Gastroesophageal sphincter (tissue), 4 donors: ENCODE results near the gene MACROD2. TPM values are rescaled to one million over a fixed set of nuclear protein-coding genes. Genes with fewer than 3 reads are reported as not detected.

Source experiments
- ATAC-seq: fragments of 150-250 bp; one replicate; pipeline ENCODE4 v1.9.1; 2016; ENCODE audit warnings: mild to moderate bottlenecking, moderate library complexity
- H3K27ac ChIP-seq, 4 donors: fragments of 200-600 bp; sonication (generic) in 3 of 4; 1 replicate in 3 of 4; 2 replicates in 1 of 4; pipeline ENCODE4 v1.5.1; 2016 to 2019
- H3K27me3 ChIP-seq: fragments of 200-600 bp; sonication (generic); one replicate; pipeline ENCODE4 v1.5.1; 2019
- H3K36me3 ChIP-seq, 2 donors: fragments of 200-600 bp; sonication (generic); one replicate each; pipeline ENCODE4 v1.5.1; 2019; ENCODE audit warnings: control low read depth in 1 of 2
- H3K4me1 ChIP-seq, 3 donors: fragments of 200-600 bp; sonication (generic); 1 replicate in 2 of 3; 2 replicates in 1 of 3; pipeline ENCODE4 v1.5.1; 2016 to 2019; ENCODE audit warnings: control low read depth in 2 of 3
- H3K4me3 ChIP-seq, 2 donors: fragments of 200-600 bp; sonication (generic); one replicate each; pipeline ENCODE4 v1.5.1; 2019; ENCODE audit warnings: mild to moderate bottlenecking in 1 of 2, moderate library complexity in 1 of 2
- H3K9me3 ChIP-seq, 3 donors: fragments of 200-600 bp; sonication (generic); one replicate each; pipeline ENCODE4 v1.5.1; 2017 to 2019; ENCODE audit warnings: control low read depth in 2 of 3
- CTCF ChIP-seq, 4 experiments: fragments of 200-600 bp in 2 of 4; fragments of 450-650 bp in 2 of 4; sonication (generic) in 1 of 4; IDR thresholded peaks; one replicate each; pipeline ENCODE4 v1.5.1; 2017 to 2019; ENCODE audit warnings: antibody characterized with exemption in 4 of 4, mild to moderate bottlenecking in 2 of 4, moderate library complexity in 2 of 4
- EP300 ChIP-seq: sonication (generic); formaldehyde crosslinking; IDR thresholded peaks from one replicate; pipeline ENCODE4 v1.6.1; 2017; ENCODE audit warnings: antibody characterized with exemption, mild to moderate bottlenecking
- POLR2A ChIP-seq, 2 donors: fragments of 450-650 bp; IDR thresholded peaks; one replicate each; pipeline ENCODE4 v1.6.1; 2017; ENCODE audit warnings: antibody characterized with exemption in 2 of 2, mild to moderate bottlenecking in 2 of 2, moderate library complexity in 1 of 2
- POLR2AphosphoS5 ChIP-seq: sonication (generic); formaldehyde crosslinking; IDR thresholded peaks from one replicate; pipeline ENCODE4 v1.6.1; 2017; ENCODE audit warnings: antibody characterized with exemption
- WGBS, 2 donors: methylation state at CpG; one replicate each; pipeline ENCODE4 v1.1.5; 2018; ENCODE audit warnings: low coverage in 1 of 2; 5-methylcytosine and 5-hydroxymethylcytosine counted together
- total RNA-seq, 4 donors: library from RNA; depleted of rRNA; stranded (reverse); fragments of >200 nt; gene quantifications; one replicate each; pipeline ENCODE4 v1.1.0, GENCODE V29; 2016

The MACROD2 gene
- total RNA-seq, 4 donors from 2014 or later: 4.0 to 12.1 (median 7.4) TPM

GRCh38 chr20:14385176-14385740 is 389.9 kb downstream of the MACROD2 start:
- Histone ChIP-seq H3K4me1 (no peaks in the 10 kb centered on the region), H3K27ac (no peak overlapping the region), H3K9me3 (peaks cover 0 to 12% (median 0%) of the 10 kb centered on the region in 3 donors), H3K4me3 (no peak overlapping the region), H3K36me3 (no peaks in the 10 kb centered on the region), H3K27me3 (no peaks in the 10 kb centered on the region)
- WGBS, 2 donors: 57 to 75% methylated on average over 2 of the region's 2 CpGs
- TF ChIP-seq POLR2A (IDR thresholded peaks at IDR 0.05) (no peak), CTCF (IDR thresholded peaks at IDR 0.05) (no peak), POLR2AphosphoS5 (no peak), EP300 (no peak)
- ATAC-seq: no peak

GRCh38 chr20:14386726-14387125 is 391.4 kb downstream of the MACROD2 start:
- H3K4me3 ChIP-seq: no peak overlapping the region
- H3K9me3 ChIP-seq: peaks cover 0 to 12% (median 0%) of the 10 kb centered on the region in 3 donors
- WGBS, 2 donors: 83 to 85% methylated on average over 1 to 4 of the region's 4 CpGs
- no peak overlapping the region for H3K27ac ChIP-seq
- TF ChIP-seq CTCF (IDR thresholded peaks at IDR 0.05) (no peak), EP300 (no peak), POLR2AphosphoS5 (no peak), POLR2A (IDR thresholded peaks at IDR 0.05) (no peak)
- H3K4me1 ChIP-seq: no peaks in the 10 kb centered on the region
- H3K36me3 ChIP-seq: no peaks in the 10 kb centered on the region
- ATAC-seq: no peak
- H3K27me3 ChIP-seq: no peaks in the 10 kb centered on the region

GRCh38 chr20:14401479-14402138 is 406.3 kb downstream of the MACROD2 start:
- no peak overlapping the region for H3K27ac ChIP-seq
- H3K4me3 ChIP-seq: no peak overlapping the region
- no peaks in the 10 kb centered on the region for H3K27me3 ChIP-seq
- no peaks in the 10 kb centered on the region for H3K9me3 ChIP-seq
- ATAC-seq: no peak
- no peaks in the 10 kb centered on the region for H3K4me1 ChIP-seq
- no peaks in the 10 kb centered on the region for H3K36me3 ChIP-seq
- no peak for TF ChIP-seq EP300
- no peak for TF ChIP-seq CTCF (IDR thresholded peaks at IDR 0.05)
- TF ChIP-seq POLR2AphosphoS5: no peak
- TF ChIP-seq POLR2A (IDR thresholded peaks at IDR 0.05): no peak

GRCh38 chr20:14404515-14404914 is 409.2 kb downstream of the MACROD2 start:
- no peak overlapping the region for H3K4me3 ChIP-seq
- H3K4me1 ChIP-seq: no peaks in the 10 kb centered on the region
- no peak overlapping the region for H3K27ac ChIP-seq
- no peaks in the 10 kb centered on the region for H3K9me3 ChIP-seq
- WGBS, 2 donors: 86 to 100% methylated on average over 2 of the region's 2 CpGs
- ATAC-seq: no peak
- H3K27me3 ChIP-seq: no peaks in the 10 kb centered on the region
- no peak for TF ChIP-seq CTCF (IDR thresholded peaks at IDR 0.05)
- TF ChIP-seq POLR2A (IDR thresholded peaks at IDR 0.05): no peak
- H3K36me3 ChIP-seq: no peaks in the 10 kb centered on the region

- Histone ChIP-seq H3K4me1 (no peaks in the 10 kb centered on the region), H3K27me3 (no peaks in the 10 kb centered on the region), H3K4me3 (no peak overlapping the region), H3K27ac (no peak overlapping the region), H3K36me3 (no peaks in the 10 kb centered on the region), H3K9me3 (no peaks in the 10 kb centered on the region)
- no peak for ATAC-seq
- no peak for TF ChIP-seq EP300
- TF ChIP-seq CTCF (IDR thresholded peaks at IDR 0.05): no peak
- TF ChIP-seq POLR2A (IDR thresholded peaks at IDR 0.05): no peak
- no peak for TF ChIP-seq POLR2AphosphoS5
Observed at GRCh38 chr20:14406495-14406894, 411.2 kb downstream of the MACROD2 start.
